Parathyroid adenoma (tissue), 2 donors: Measurements from ENCODE around the gene RPP14.

Source experiments
- H2AFZ ChIP-seq: fragments of 300-600 bp; sonication (generic); one replicate; pipeline ENCODE4 v1.7.0; 2017; ENCODE audit warnings: antibody characterized with exemption, mild to moderate bottlenecking
- H3K27ac ChIP-seq: fragments of 300-600 bp; sonication (generic); one replicate; pipeline ENCODE4 v1.7.0; 2017
- H3K27me3 ChIP-seq: fragments of 300-600 bp; sonication (generic); one replicate; pipeline ENCODE4 v1.7.0; 2017; ENCODE audit warnings: low read length; ENCODE audit not compliant: control insufficient read depth, insufficient read depth
- H3K36me3 ChIP-seq: fragments of 300-600 bp; sonication (generic); one replicate; pipeline ENCODE4 v1.7.0; 2017; ENCODE audit warnings: low read length; ENCODE audit not compliant: control insufficient read depth, insufficient read depth
- H3K4me1 ChIP-seq: fragments of 300-600 bp; sonication (generic); one replicate; pipeline ENCODE4 v1.7.0; 2017; ENCODE audit warnings: control low read depth
- H3K4me2 ChIP-seq: fragments of 300-600 bp; sonication (generic); one replicate; pipeline ENCODE4 v1.7.0; 2017; ENCODE audit warnings: low read length
- H3K4me3 ChIP-seq: fragments of 300-600 bp; sonication (generic); one replicate; pipeline ENCODE4 v1.7.0; 2017; ENCODE audit warnings: low read depth, low read length
- H3K79me2 ChIP-seq: fragments of 300-600 bp; sonication (generic); one replicate; pipeline ENCODE4 v1.7.0; 2017; ENCODE audit warnings: control low read depth
- H3K9ac ChIP-seq: fragments of 300-600 bp; sonication (generic); one replicate; pipeline ENCODE4 v1.7.0; 2017; ENCODE audit warnings: mild to moderate bottlenecking
- H3K9me3 ChIP-seq: fragments of 300-600 bp; sonication (generic); one replicate; pipeline ENCODE4 v1.7.0; 2017; ENCODE audit warnings: low read length; ENCODE audit not compliant: control insufficient read depth
- TF ChIP-seq, protein P1 (sequence below): fragments of 300-600 bp; sonication (generic); IDR thresholded peaks from one replicate; pipeline ENCODE4 v1.7.0; 2017; ENCODE audit warnings: antibody characterized with exemption, mild to moderate bottlenecking
- donor health status: primary hyperparathyroidism.

RPP14 gene

DNA sequence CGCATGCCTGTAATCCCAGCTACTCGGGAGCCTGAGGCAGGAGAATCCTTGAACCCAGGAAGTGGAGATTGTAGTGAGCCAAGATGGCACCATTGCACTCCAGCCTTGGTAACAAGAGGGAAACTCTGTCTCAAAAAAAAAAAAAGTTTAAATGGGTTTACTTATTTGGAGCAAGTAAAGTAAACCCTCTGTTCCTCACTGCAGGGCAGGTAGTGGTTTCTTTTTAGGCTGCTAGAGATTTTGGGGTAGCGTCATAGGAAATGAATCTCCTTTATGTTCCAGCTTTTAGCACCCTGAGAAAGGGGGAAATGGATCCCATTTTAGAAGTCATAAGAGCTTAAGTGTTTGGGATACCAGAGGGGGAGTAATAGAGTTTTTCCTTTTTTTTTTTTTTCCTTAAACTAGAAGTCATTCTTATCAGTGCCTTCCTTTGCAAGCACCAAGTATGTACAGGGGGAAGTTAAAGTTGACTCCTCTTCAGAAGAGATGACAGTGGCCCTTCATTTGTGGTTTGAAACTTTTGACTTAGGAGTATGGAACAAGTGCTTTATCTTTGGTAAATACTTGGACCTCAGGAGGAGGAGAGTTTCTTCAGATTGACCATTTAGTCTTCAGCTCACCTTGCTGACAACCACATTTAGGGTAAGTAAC is 34.7 kb downstream of the RPP14 start:
- no peak overlapping the region for H3K9ac ChIP-seq
- peaks cover 75% of the 10 kb centered on the region for H3K79me2 ChIP-seq
- no peak overlapping the region for H3K27ac ChIP-seq
- no peak overlapping the region for H3K4me3 ChIP-seq
- H3K9me3 ChIP-seq = no peaks in the 10 kb centered on the region
- no peak overlapping the region for H2AFZ ChIP-seq
- no peaks in the 10 kb centered on the region for H3K27me3 ChIP-seq
- no peak overlapping the region for H3K4me2 ChIP-seq
- peaks cover 10% of the 10 kb centered on the region for H3K4me1 ChIP-seq
- TF ChIP-seq, protein P1, sequence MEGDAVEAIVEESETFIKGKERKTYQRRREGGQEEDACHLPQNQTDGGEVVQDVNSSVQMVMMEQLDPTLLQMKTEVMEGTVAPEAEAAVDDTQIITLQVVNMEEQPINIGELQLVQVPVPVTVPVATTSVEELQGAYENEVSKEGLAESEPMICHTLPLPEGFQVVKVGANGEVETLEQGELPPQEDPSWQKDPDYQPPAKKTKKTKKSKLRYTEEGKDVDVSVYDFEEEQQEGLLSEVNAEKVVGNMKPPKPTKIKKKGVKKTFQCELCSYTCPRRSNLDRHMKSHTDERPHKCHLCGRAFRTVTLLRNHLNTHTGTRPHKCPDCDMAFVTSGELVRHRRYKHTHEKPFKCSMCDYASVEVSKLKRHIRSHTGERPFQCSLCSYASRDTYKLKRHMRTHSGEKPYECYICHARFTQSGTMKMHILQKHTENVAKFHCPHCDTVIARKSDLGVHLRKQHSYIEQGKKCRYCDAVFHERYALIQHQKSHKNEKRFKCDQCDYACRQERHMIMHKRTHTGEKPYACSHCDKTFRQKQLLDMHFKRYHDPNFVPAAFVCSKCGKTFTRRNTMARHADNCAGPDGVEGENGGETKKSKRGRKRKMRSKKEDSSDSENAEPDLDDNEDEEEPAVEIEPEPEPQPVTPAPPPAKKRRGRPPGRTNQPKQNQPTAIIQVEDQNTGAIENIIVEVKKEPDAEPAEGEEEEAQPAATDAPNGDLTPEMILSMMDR = no peak
- H3K36me3 ChIP-seq = no peaks in the 10 kb centered on the region

DNA sequence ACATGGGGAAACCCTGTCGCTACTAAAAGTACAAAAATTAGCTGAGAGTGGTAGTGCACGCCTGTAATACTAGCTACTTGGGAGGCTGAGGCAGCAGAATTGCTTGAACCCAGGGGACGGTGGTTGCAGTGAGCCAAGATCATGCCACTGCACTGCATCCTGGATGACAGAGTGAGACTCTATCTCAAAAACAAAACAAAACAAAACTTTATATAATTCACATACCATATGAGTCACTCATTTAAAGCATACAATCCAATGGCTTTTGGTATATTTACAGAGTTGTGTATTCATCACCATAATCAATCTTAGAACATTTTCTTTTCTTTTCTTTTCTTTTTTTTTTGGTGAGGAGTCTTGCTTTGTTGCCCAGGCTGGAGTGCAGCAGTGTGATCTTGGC is 35.3 kb downstream of the RPP14 start:
- Histone ChIP-seq H3K4me1 (peaks cover 7% of the 10 kb centered on the region), H3K27ac (no peak overlapping the region)

DNA sequence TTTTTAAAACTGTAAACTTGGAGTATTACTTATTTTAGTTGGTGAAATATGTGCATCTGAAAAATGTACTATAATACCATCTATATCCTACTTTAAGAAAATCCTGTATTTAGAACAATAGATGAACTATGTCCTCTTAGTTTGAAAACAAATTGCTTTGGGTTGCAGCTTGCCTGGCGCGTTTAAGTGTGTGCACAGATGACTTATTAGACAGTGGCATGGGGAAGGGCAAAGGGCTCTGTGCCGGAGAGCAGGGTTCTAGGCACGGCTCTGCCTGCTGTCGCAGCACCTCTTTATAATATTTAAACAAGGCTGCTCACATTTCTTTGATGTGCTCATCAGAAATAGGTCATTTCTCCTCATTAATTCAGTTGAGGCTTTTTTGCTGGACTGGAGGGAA is 36.6 kb downstream of the RPP14 start:
- no peak overlapping the region for H3K9ac ChIP-seq
- TF ChIP-seq, protein P1 = no peak
- H3K27ac ChIP-seq = no peak overlapping the region
- H3K4me1 ChIP-seq = peaks cover 7% of the 10 kb centered on the region
- H2AFZ ChIP-seq = no peak overlapping the region
- H3K9me3 ChIP-seq = no peaks in the 10 kb centered on the region
- H3K4me3 ChIP-seq = no peak overlapping the region
- H3K27me3 ChIP-seq = no peaks in the 10 kb centered on the region
- H3K79me2 ChIP-seq = peaks cover 75% of the 10 kb centered on the region
- H3K4me2 ChIP-seq = no peak overlapping the region
- no peaks in the 10 kb centered on the region for H3K36me3 ChIP-seq

More for the DNA sequence above, 35.3 kb downstream of the RPP14 start:
- H3K4me2 ChIP-seq = no peak overlapping the region
- no peaks in the 10 kb centered on the region for H3K36me3 ChIP-seq
- no peaks in the 10 kb centered on the region for H3K9me3 ChIP-seq
- no peak overlapping the region for H3K4me3 ChIP-seq
- no peak overlapping the region for H2AFZ ChIP-seq
- TF ChIP-seq, protein P1 = no peak
- no peak overlapping the region for H3K9ac ChIP-seq
- H3K79me2 ChIP-seq = peaks cover 77% of the 10 kb centered on the region
- no peaks in the 10 kb centered on the region for H3K27me3 ChIP-seq

DNA sequence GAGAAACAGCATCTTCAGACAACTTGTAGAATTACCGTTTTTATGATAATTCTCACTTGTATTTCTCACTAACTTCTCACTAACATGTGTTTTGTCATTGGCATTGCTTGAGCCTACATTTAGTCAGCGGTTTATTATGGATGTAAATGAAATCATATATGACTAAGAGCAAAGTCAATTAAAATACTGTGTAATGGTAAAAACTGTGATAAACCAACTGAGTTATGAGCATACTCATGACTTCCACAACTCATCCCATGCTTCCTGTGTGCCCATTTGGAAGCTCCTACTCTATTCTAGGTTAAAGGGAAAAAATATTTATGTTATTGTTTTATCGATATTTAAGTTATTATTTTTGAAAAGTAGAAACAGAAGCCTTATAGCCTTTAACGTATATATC is 39.4 kb downstream of the RPP14 start:
- Histone ChIP-seq H3K79me2 (peaks cover 54% of the 10 kb centered on the region), H3K36me3 (no peaks in the 10 kb centered on the region), H2AFZ (no peak overlapping the region), H3K4me2 (no peak overlapping the region), H3K27me3 (no peaks in the 10 kb centered on the region), H3K9ac (no peak overlapping the region), H3K4me1 (peaks cover 25% of the 10 kb centered on the region), H3K27ac (no peak overlapping the region), H3K9me3 (no peaks in the 10 kb centered on the region), H3K4me3 (no peak overlapping the region)
- TF ChIP-seq, protein P1 = no peak

DNA sequence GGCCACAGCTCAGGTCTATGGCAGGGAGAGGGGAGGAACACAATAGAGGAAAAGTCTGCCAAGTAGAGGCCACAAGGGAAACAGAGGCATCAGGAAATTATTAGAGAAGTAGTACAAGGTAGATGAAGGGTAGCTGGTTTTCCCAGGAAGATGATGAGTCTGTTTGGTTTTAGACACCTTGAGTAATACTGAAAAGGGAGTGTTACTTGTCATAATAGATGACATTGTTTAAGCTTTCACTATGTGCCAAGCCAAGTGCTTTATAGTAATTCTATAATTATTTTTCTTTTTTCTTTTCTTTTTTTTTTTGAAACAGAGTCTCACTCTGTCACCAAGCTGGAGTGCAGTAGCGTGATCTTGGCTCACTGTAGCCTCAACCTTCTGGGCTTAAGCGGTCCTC is 40.3 kb downstream of the RPP14 start:
- no peaks in the 10 kb centered on the region for H3K27me3 ChIP-seq
- H3K9ac ChIP-seq = no peak overlapping the region
- no peak overlapping the region for H3K27ac ChIP-seq
- peaks cover 33% of the 10 kb centered on the region for H3K4me1 ChIP-seq
- no peak overlapping the region for H3K4me3 ChIP-seq
- H3K36me3 ChIP-seq = no peaks in the 10 kb centered on the region
- no peak overlapping the region for H2AFZ ChIP-seq
- H3K79me2 ChIP-seq = peaks cover 47% of the 10 kb centered on the region
- TF ChIP-seq, protein P1 = no peak
- no peaks in the 10 kb centered on the region for H3K9me3 ChIP-seq
- no peak overlapping the region for H3K4me2 ChIP-seq
